ENCODE results near the gene LIG1.
A peak's percentile ranks its signal among the peaks of the same experiment; 100 is the strongest.

Gene LIG1

GRCh38 chr19:48192750-48193149 lies 22.6 kb upstream of the LIG1 start:
- TF ChIP-seq, protein P1, sequence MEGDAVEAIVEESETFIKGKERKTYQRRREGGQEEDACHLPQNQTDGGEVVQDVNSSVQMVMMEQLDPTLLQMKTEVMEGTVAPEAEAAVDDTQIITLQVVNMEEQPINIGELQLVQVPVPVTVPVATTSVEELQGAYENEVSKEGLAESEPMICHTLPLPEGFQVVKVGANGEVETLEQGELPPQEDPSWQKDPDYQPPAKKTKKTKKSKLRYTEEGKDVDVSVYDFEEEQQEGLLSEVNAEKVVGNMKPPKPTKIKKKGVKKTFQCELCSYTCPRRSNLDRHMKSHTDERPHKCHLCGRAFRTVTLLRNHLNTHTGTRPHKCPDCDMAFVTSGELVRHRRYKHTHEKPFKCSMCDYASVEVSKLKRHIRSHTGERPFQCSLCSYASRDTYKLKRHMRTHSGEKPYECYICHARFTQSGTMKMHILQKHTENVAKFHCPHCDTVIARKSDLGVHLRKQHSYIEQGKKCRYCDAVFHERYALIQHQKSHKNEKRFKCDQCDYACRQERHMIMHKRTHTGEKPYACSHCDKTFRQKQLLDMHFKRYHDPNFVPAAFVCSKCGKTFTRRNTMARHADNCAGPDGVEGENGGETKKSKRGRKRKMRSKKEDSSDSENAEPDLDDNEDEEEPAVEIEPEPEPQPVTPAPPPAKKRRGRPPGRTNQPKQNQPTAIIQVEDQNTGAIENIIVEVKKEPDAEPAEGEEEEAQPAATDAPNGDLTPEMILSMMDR (conservative IDR thresholded peaks at IDR 0.05): no peak
- H3K27ac ChIP-seq: no peak overlapping the region

DNA sequence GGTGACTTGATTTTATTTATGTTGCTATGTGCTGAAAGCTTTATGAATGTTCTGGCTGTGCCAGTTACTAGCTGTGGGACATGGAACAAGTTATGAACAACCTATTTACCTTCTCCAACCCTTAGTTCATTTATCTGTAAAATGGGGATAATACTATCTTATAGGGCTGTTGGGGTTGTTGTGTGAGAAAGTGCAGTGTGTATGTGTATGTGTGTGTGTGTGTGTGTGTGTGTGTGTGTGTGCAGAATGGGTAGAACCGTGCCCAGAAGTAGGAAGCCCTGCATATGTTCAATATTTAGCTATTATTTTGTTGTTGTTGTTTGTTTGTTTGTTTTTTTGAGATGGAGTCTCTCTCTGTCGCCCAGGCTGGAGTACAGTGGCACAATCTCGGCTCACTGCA lies 20.7 kb upstream of the LIG1 start:
- H3K27ac ChIP-seq: peak overlapping the region; percentile 62

DNA sequence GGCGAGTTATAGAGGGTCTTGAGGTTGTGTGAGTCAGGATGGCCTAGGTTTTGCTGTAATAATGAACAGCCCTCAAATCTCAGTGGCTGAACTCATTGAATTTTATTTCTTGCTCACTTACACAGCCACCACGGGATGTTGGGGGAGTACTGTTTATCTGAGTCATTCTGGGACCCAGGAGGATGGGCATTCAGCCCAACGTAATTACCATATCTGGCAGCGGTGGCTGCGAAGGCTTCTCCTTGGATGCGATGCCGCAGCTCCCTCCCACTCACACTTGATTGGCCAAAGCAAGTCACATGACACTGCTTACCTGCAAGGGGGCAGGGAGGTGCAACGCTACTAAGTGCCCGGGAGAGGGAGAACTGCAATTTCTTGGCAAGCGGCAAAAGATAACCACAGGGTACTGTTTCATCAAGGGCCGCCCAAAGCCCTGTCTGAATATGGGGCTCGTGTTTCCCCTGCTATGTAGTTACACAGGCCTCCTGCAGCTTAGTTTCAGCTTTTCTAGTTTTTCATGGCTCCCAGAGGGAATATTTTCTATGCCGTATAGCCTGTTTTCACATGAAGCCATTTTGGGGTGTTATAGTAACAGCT lies 20.2 kb upstream of the LIG1 start:
- H3K27ac ChIP-seq: peak overlapping the region; percentile 62
- TF ChIP-seq, protein P1 (conservative IDR thresholded peaks at IDR 0.05): peak; percentile 79

More for the DNA sequence above, 20.7 kb upstream of the LIG1 start:
- TF ChIP-seq, protein P1 (conservative IDR thresholded peaks at IDR 0.05): no peak

GRCh38 chr19:48186541-48186991 lies 16.4 kb upstream of the LIG1 start:
- TF ChIP-seq, protein P1 (conservative IDR thresholded peaks at IDR 0.05): no peak
- H3K27ac ChIP-seq: no peak overlapping the region

DNA sequence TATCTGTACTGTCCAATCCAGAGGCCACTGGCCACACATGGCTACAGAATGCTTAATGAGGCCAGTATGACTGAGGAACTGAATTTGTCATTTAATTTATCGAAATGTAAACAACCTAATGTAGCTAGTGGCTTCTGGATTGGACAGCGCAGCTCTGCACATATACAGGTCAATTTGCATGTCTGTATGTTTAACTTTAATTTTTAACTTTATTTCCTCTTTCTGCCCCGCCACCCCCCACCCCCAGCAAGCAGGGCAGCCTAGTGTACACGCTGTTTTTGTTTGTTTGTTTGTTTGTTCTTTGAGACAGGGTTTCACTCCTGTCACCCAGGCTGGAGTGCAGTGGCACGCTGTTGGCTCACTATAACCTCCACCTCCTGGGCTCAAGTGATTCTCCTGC lies 15.9 kb upstream of the LIG1 start:
- H3K27ac ChIP-seq: no peak overlapping the region
- TF ChIP-seq, protein P1 (conservative IDR thresholded peaks at IDR 0.05): no peak

DNA sequence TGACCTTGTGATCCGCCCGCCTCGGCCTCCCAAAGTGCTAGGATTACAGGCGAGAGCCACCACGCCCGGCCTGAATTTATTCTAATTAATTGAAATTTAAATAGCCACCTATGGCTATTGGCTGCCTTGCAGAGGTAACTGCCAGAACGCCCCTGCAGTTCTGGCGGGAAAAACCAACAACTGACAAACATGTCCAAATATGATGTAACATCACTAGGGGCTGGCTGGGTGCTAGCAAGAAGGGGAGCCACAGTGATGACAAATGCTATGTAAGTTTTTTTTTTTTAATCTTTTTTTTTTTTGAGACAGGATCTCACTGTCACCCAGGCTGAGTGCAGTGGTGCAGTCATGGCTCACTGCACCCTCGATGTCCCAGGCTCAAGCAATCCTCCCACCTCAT lies 13.2 kb upstream of the LIG1 start:
- H3K27ac ChIP-seq: no peak overlapping the region
- TF ChIP-seq, protein P1 (conservative IDR thresholded peaks at IDR 0.05): no peak

- no peak overlapping the region for H3K27ac ChIP-seq
- TF ChIP-seq, protein P1 (conservative IDR thresholded peaks at IDR 0.05): peak; percentile 31
These were observed 12.3 kb upstream of the LIG1 start for GRCh38 chr19:48182434-48182833.

All from VCaP (cell line).